K562 (cell line): ENCODE data around the gene ATXN7L1. TPM values are rescaled to one million over a fixed set of nuclear protein-coding genes. Genes with fewer than 3 reads are reported as not detected.
A peak's percentile ranks its signal among the peaks of the same experiment; 100 is the strongest.

Experiments
- ATAC-seq: fragments of 200-7000 bp; cut with Tn5 transposase; 3 replicates; pipeline ENCODE4 v1.9.1; 2020; ENCODE audit warnings: moderate library complexity
- BruUV-seq: library from RNA; stranded (reverse); fragments of 400-500 nt; replicated peaks from 2 replicates; lab custom pipeline; 2021; lab: Mats Ljungman, UMichigan
- CTCF ChIA-PET: fragments of 300-600 bp; formaldehyde crosslinking; extraction: SDS; loops from one replicate; lab custom pipeline; 2021; ENCODE audit warnings: low intra/inter-chr PET ratio; lab: Yijun Ruan, JAX
- POLR2A ChIA-PET: fragments of 300-600, 350-650 bp; sonication (Branson Sonifier 250); formaldehyde crosslinking; extraction: SDS; loops from one replicate; lab custom pipeline; 2021; ENCODE audit warnings: antibody characterized with exemption, inconsistent platforms; lab: Yijun Ruan, JAX
- DNase-seq, 4 experiments: peaks; one replicate each; pipeline versions ENCODE4 v3.0.0 to v3.0.0-alpha.2; 2011 to 2018; ENCODE audit warnings: low spot score in 3 of 4, mixed read lengths in 3 of 4; ENCODE audit errors: extremely low read depth in 1 of 4
- FAIRE-seq: peaks from 2 replicates; lab custom pipeline; 2011; peaks lifted over from hg19 to GRCh38; lab: Jason Lieb, UNC
- H2AFZ ChIP-seq: 2 replicates; pipeline ENCODE4 v1.6.0; 2011; ENCODE audit warnings: low read depth, low read length, control low read depth, inconsistent platforms
- H3K27ac ChIP-seq: fragments of 200-600 bp; 3 replicates; pipeline ENCODE4 v1.8.0; 2011; ENCODE audit warnings: low read depth, mild to moderate bottlenecking, control low read depth, inconsistent platforms, low read length, moderate library complexity, mixed read lengths; ENCODE audit errors: extremely low read depth
- H3K27me3 ChIP-seq, 2 experiments: fragments of 300-600 bp in 1 of 2; 2 replicates in 1 of 2; 3 replicates in 1 of 2; pipeline versions ENCODE4 v1.6.0 to v1.8.0; 2011; ENCODE audit warnings: inconsistent platforms in 2 of 2, low read length in 2 of 2, mild to moderate bottlenecking in 1 of 2, mixed read lengths in 1 of 2, moderate library complexity in 1 of 2; ENCODE audit not compliant: control insufficient read depth in 2 of 2, insufficient read depth in 2 of 2
- H3K36me3 ChIP-seq: fragments of 300-600 bp; 3 replicates; pipeline ENCODE4 v1.8.0; 2011; ENCODE audit warnings: mild to moderate bottlenecking, low read length, inconsistent platforms; ENCODE audit not compliant: control insufficient read depth, insufficient read depth
- H3K4me1 ChIP-seq, 2 experiments: fragments of 200-600 bp in 1 of 2; replicated peaks in 1 of 2; 2 replicates in 1 of 2; 3 replicates in 1 of 2; pipeline versions ENCODE4 v1.5.1 to v1.8.0; 2011; ENCODE audit warnings: inconsistent platforms in 2 of 2, low read length in 2 of 2, mild to moderate bottlenecking in 1 of 2, mixed read lengths in 1 of 2, moderate library complexity in 1 of 2; ENCODE audit not compliant: control insufficient read depth in 2 of 2, insufficient read depth in 2 of 2
- H3K4me2 ChIP-seq: 2 replicates; pipeline ENCODE4 v1.6.1; 2011; ENCODE audit warnings: low read length, control low read depth, inconsistent platforms, mixed read lengths; ENCODE audit not compliant: insufficient read depth
- H3K4me3 ChIP-seq: fragments of 200-600 bp; sonication (generic), shearing (Covaris generic); 2 replicates; pipeline ENCODE4 v1.5.1; 2016; ENCODE audit warnings: control low read depth, inconsistent platforms
- H3K79me2 ChIP-seq: fragments of 200-600 bp; 3 replicates; pipeline ENCODE4 v1.8.0; 2011; ENCODE audit warnings: low read length, inconsistent platforms; ENCODE audit not compliant: control insufficient read depth, insufficient read depth
- H3K9ac ChIP-seq, 2 experiments: 2 replicates each; pipeline versions ENCODE4 v1.6.0 to v1.6.1; 2011; ENCODE audit warnings: low read depth in 2 of 2, low read length in 2 of 2, control low read depth in 1 of 2, inconsistent platforms in 1 of 2, mild to moderate bottlenecking in 1 of 2, mixed read lengths in 1 of 2; ENCODE audit not compliant: insufficient read depth in 1 of 2
- H3K9me1 ChIP-seq: one replicate; pipeline ENCODE4 v1.6.0; 2011; ENCODE audit warnings: inconsistent platforms, mild to moderate bottlenecking, low read length, moderate library complexity; ENCODE audit not compliant: control insufficient read depth, insufficient read depth
- H3K9me3 ChIP-seq: replicated peaks from 2 replicates; pipeline ENCODE4 v1.5.1; 2011; ENCODE audit warnings: low read depth, low read length, inconsistent platforms; ENCODE audit not compliant: control insufficient read depth, insufficient read depth
- H4K20me1 ChIP-seq: replicated peaks from 2 replicates; pipeline ENCODE4 v1.6.1; 2011; ENCODE audit warnings: low read length, inconsistent platforms, mixed read lengths; ENCODE audit not compliant: control insufficient read depth, insufficient read depth
- CAMTA2 ChIP-seq: fragments of 250-450 bp; sonication (Bioruptor Pico); conservative IDR thresholded peaks from 2 replicates; pipeline ENCODE4 v1.5.1; 2022
- ETS1 ChIP-seq: conservative IDR thresholded peaks from 2 replicates; pipeline ENCODE4 v1.6.1; 2011; ENCODE audit warnings: low read depth, mild to moderate bottlenecking, low read length; ENCODE audit not compliant: control insufficient read depth
- HDAC2 ChIP-seq: fragments of 450-650 bp; IDR thresholded peaks from 2 replicates; pipeline ENCODE4 v1.6.1; 2016; ENCODE audit warnings: mild to moderate bottlenecking
- MAFK ChIP-seq: IDR thresholded peaks from 2 replicates; pipeline ENCODE4 v1.6.1; 2011; ENCODE audit warnings: low read length, improper control_type of control experiment
- NR2F6 ChIP-seq: fragments of 450-650 bp; formaldehyde crosslinking; IDR thresholded peaks from 2 replicates; pipeline ENCODE4 v1.4.0; 2020; ENCODE audit warnings: mild to moderate bottlenecking
- SUPT5H ChIP-seq: fragments of 450-650 bp; IDR thresholded peaks from 2 replicates; pipeline ENCODE4 v1.6.1; 2016
- USF1 ChIP-seq: sonication (generic); formaldehyde crosslinking; IDR thresholded peaks from 2 replicates; pipeline ENCODE4 v1.9.0; 2022; ENCODE audit warnings: mild to moderate bottlenecking, missing genetic modification reagents
- ZNF354B ChIP-seq: fragments of 250-450 bp; sonication (Bioruptor Pico); IDR thresholded peaks from 2 replicates; pipeline ENCODE4 v1.4.0; 2020
- WGBS: fragments of 100-300 bp; shearing (Covaris generic); methylation state at CpG from one replicate; pipeline ENCODE4 v1.1.6; 2016; ENCODE audit warnings: low coverage, mixed read lengths; ENCODE audit not compliant: insufficient coverage; ENCODE audit errors: missing lambda C conversion rate; 5-methylcytosine and 5-hydroxymethylcytosine counted together
- in situ Hi-C: fragments of 300-500 bp; cut with MboI; formaldehyde crosslinking; loops from 4 replicates; pipeline ENCODE4 v1.15.0; 2018; ENCODE audit warnings: inconsistent platforms, mixed read lengths
- intact Hi-C: fragments of 100-400 bp; cut with micrococcal nuclease; formaldehyde crosslinking; loops from 2 replicates; pipeline ENCODE4 v1.14.2; 2022
- polyA plus RNA-seq, 8 experiments: library from polyadenylated mRNA; depleted of rRNA in 4 of 8; stranded (reverse) in 5 of 8; unstranded in 3 of 8; fragments of >200 nt; fragmentation: Nextera tagmentation in 2 of 8; fragmentation: Illumina TruSeq in 1 of 8; extraction: Ambion mirVana in 2 of 8; extraction: Trizol in 1 of 8; gene quantifications; 2 replicates each; pipeline versions ENCODE4 v1.2.1 to v1.2.3, GENCODE V29; 2011 to 2014; ENCODE audit warnings: inconsistent platforms in 1 of 8, missing spikeins in 1 of 8
- total RNA-seq, 7 experiments: library from RNA; depleted of rRNA in 6 of 7; stranded (reverse); fragments of >200 nt in 6 of 7; fragmentation: Illumina TruSeq in 2 of 7; extraction: Trizol in 2 of 7; gene quantifications; 2 replicates each; pipeline versions ENCODE4 v1.2.1 to v1.2.3, GENCODE V29; 2011 to 2021; ENCODE audit warnings: low replicate concordance in 1 of 7
- TF ChIP-seq, protein P1 (sequence below): fragments of 250-450 bp; sonication (Bioruptor Pico); IDR thresholded peaks from 2 replicates; pipeline ENCODE4 v1.5.0; 2021; ENCODE audit warnings: mild to moderate bottlenecking, moderate library complexity

ATXN7L1 gene
- total and polyA plus RNA-seq, 9 of the 15 experiments (the other 6 are each of a cell fraction or from before 2014, with no cell fraction given), result 6.6 to 13.7 (median 10.7) TPM

- TF ChIP-seq, protein P1, sequence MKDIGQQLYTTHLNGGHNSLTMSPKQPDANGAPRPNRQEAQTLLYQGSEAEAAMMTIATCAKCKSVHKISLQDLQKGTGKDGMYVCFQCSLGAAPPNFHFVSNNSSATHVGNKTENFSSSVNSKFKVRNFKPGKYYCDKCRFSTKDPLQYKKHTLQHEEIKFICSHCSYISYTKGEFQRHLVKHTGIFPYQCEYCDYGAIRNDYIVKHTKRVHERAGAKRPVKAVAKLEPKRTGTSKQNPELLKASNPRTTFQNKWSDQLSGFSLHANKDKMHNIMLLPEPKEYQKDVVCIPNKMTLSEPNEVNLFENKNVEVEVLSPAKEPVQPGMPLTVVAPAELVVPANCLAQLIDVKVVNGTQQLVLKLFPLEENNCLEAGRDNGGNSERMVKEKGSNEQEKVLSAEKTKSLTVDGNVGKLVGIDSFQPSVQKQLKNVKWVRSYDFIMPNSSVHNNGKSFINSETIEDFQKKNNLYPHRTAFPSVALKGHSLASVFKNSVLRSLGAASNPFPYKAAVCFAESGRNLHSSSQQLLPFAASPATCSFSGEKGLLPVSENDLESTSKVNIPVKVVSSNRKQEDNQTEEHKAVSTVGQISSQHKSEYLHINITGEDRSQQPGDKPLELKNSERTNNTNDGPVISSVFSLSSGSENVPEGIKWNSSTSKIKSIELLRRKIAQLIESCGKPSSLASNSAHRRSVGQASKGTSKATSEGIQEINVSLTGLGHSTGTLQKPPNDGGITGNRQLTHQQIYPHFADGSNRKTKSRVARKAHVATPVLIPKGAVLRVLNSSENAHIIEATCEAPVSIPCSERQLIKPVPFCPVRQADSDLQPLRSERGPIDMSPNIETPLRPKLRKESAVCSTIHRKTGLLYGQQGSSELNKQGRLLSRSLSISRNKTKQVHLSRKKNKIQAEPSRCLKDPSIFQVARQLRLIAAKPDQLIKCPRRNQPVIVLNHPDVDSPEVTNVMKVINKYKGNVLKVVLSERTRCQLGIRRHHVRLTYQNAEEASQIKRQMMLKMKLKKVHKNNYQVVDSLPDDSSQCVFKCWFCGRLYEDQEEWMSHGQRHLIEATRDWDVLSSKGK (CRISPR knock-in tag), result no peak
- TF ChIP-seq MAFK (no peak), CAMTA2 (CRISPR knock-in tag) (no peak), USF1 (peak; percentile 56)
Measured at GRCh38 chr7:105776068-105776790, 100.2 kb downstream of the ATXN7L1 start (continued).

DNA sequence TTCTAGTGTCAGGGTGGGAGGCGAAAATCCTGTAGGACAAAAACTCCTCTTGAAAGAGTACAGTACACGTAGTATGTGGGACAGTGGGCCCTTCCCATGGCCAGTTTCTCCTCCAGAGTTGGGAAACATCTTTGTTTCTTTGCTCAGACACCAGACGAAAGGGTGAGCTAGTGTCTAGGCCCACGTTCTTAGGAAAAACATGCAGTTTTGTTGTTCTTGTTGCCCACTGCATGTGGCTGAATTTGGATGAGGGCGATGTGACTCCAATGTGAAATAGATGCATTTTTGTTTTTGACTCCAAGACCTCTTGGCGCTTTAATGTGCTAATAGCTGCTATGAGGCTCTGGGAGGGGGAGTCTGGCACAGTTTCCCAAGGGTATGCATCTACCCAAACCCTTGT is 100.8 kb downstream of the ATXN7L1 start:
- no peak for ATAC-seq
- no TSS peak for BruUV-seq
- FAIRE-seq, result no peak
- no peak for DNase-seq
- Histone ChIP-seq H3K9me1 (no peaks in the 10 kb centered on the region), H3K4me1 (no peaks in the 10 kb centered on the region), H3K27ac (no peak overlapping the region), H3K79me2 (no peaks in the 10 kb centered on the region), H3K36me3 (no peaks in the 10 kb centered on the region), H3K4me3 (no peak overlapping the region), H3K27me3 (peaks cover 5 to 9% of the 10 kb centered on the region in 2 experiments; a peak in 3 of 5 replicates), H3K9me3 (no peaks in the 10 kb centered on the region), H4K20me1 (peaks cover 21% of the 10 kb centered on the region), H3K9ac (no peak overlapping the region), H2AFZ (no peak overlapping the region), H3K4me2 (no peak overlapping the region)
- intact Hi-C loops (no loop called here), in situ Hi-C loops (no loop called here)
- ChIA-PET POLR2A (interaction anchor here (0.8 to 1.1 kb wide), 2 partner anchors 10 to 72 kb away, joined by 3 read pairs; no protein-coding TSS in a partner anchor), CTCF (interaction anchor here (1.2 kb wide), 1 partner anchor 16 kb away, joined by 4 read pairs; no protein-coding TSS in a partner anchor)
- 22% methylated on average over 6 of the region's 6 CpGs for WGBS
- TF ChIP-seq ETS1 (no peak), SUPT5H (no peak), ZNF354B (CRISPR knock-in tag) (no peak), NR2F6 (CRISPR knock-in tag) (no peak), HDAC2 (no peak)
